H1 (cell line): ENCODE measurements around the gene SLC24A4. TPM values are rescaled to one million over a fixed set of nuclear protein-coding genes. Genes with fewer than 3 reads are reported as not detected.

ENCODE experiments used
- CHD1 ChIP-seq: IDR thresholded peaks from 2 replicates; pipeline ENCODE4 v1.6.1; 2012; ENCODE audit warnings: low read depth, low read length, improper control_type of control experiment
- TAF7 ChIP-seq: optimal IDR thresholded peaks from 2 replicates; pipeline ENCODE3; 2011; ENCODE audit warnings: low read depth, mild to moderate bottlenecking, inconsistent platforms, low read length, moderate library complexity, borderline replicate concordance
- TCF12 ChIP-seq: IDR thresholded peaks from 2 replicates; pipeline ENCODE4 v1.6.1; 2011; ENCODE audit warnings: low read depth, mild to moderate bottlenecking, low read length
- polyA plus RNA-seq, 7 experiments: library from polyadenylated mRNA; depleted of rRNA in 3 of 7; stranded (reverse) in 5 of 7; unstranded in 2 of 7; fragments of >200 nt in 5 of 7; fragments of 200-250 nt in 2 of 7; gene quantifications; 1 replicate in 5 of 7; 2 replicates in 1 of 7; 4 replicates in 1 of 7; pipeline versions ENCODE4 v1.2.1 to v1.2.3, GENCODE V29; 2011 to 2013; ENCODE audit warnings: missing spikeins in 2 of 7, mixed read lengths in 2 of 7
- total RNA-seq: library from RNA; stranded (reverse); fragmentation: NEBNext Ultra II Directional; extraction: Animal tissue kit (Norgen Biotek cat#: 25700); gene quantifications from 2 replicates; pipeline ENCODE4 v1.2.1, GENCODE V29; 2021

SLC24A4 gene
- total and polyA plus RNA-seq, 2 of the 8 experiments (the other 6 are each of a cell fraction or from before 2014, with no cell fraction given) = 0.27 to 0.89 TPM

DNA sequence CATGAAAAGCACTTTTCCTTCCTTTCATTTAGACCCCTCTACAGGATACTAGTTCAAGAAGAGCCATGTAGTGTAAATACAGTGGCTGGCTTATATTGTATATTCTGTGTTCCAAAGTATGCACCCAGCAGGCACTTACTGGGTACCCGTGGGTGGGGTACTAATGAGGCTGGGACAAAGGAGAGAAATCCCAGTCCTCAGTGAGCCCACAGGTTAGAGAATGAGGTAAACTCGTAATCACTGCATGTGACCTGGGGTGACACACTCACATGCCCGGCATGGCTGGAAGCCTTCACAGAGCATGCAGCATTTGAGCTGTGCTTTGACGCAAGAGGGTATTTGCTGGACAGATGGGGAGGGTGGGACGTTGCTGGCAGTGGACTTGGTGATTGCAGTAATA is 17.1 kb downstream of the SLC24A4 start (continued):
- TF ChIP-seq CHD1 = no peak
- no peak for TF ChIP-seq TAF7
- TF ChIP-seq TCF12 = no peak
- TF ChIP-seq, all 59 proteins: peak for 0
